Lung (tissue), 12 donors: Measurements from ENCODE around the gene TEAD1. TPM values are rescaled to one million over a fixed set of nuclear protein-coding genes. Genes with fewer than 3 reads are reported as not detected.
A peak's percentile ranks its signal among the peaks of the same experiment; 100 is the strongest.

Experiments
- ATAC-seq: fragments of 200-7000 bp; cut with Tn5 transposase; one replicate; pipeline ENCODE4 v1.9.1; 2020; ENCODE audit warnings: moderate number of reproducible peaks; ENCODE audit not compliant: insufficient read depth, low FRiP score
- DNase-seq, 3 donors: peaks; one replicate each; pipeline ENCODE4 v3.0.0-alpha.2; 2013 to 2017
- H3K27ac ChIP-seq, 2 donors: one replicate each; pipeline ENCODE4 v1.5.1; 2013; ENCODE audit warnings: mild to moderate bottlenecking in 2 of 2, moderate library complexity in 2 of 2, control low read depth in 1 of 2, inconsistent platforms in 1 of 2, low read depth in 1 of 2, low read length in 1 of 2
- H3K27me3 ChIP-seq, 3 donors: one replicate each; pipeline ENCODE4 v1.5.1; 2013; ENCODE audit warnings: low read length in 2 of 3; ENCODE audit not compliant: control insufficient read depth in 3 of 3, insufficient read depth in 3 of 3
- H3K36me3 ChIP-seq, 4 donors: one replicate each; pipeline ENCODE4 v1.5.1; 2013; ENCODE audit warnings: low read length in 4 of 4, mild to moderate bottlenecking in 1 of 4, moderate library complexity in 1 of 4; ENCODE audit not compliant: control insufficient read depth in 4 of 4, insufficient read depth in 4 of 4
- H3K4me1 ChIP-seq, 5 donors: one replicate each; pipeline ENCODE4 v1.5.1; 2013; ENCODE audit warnings: low read length in 5 of 5, mild to moderate bottlenecking in 2 of 5, moderate library complexity in 1 of 5; ENCODE audit not compliant: control insufficient read depth in 5 of 5, insufficient read depth in 5 of 5
- H3K4me3 ChIP-seq: one replicate; pipeline ENCODE4 v1.5.1; 2013; ENCODE audit warnings: mild to moderate bottlenecking, control low read depth, moderate library complexity
- H3K9ac ChIP-seq, 2 donors: one replicate each; pipeline ENCODE4 v1.5.1; 2013; ENCODE audit warnings: low read length in 2 of 2, control low read depth in 1 of 2; ENCODE audit not compliant: insufficient read depth in 1 of 2
- H3K9me3 ChIP-seq, 4 donors: one replicate each; pipeline ENCODE4 v1.5.1; 2013; ENCODE audit warnings: low read length in 3 of 4, mild to moderate bottlenecking in 1 of 4, moderate library complexity in 1 of 4; ENCODE audit not compliant: control insufficient read depth in 4 of 4, insufficient read depth in 3 of 4
- WGBS, 2 donors: extraction: QIAGEN DNeasy Blood & Tissue Kit; methylation state at CpG; one replicate each; pipeline ENCODE4 v1.1.7; 2013; 5-methylcytosine and 5-hydroxymethylcytosine counted together
- polyA plus RNA-seq, 2 donors: library from polyadenylated mRNA; stranded (reverse); fragments of 200-250 nt; gene quantifications; one replicate each; pipeline ENCODE4 v1.2.1, GENCODE V29; 2013
- total RNA-seq, 2 donors: library from RNA; depleted of rRNA in 1 of 2; stranded (reverse); fragments of >200 nt in 1 of 2; gene quantifications; one replicate each; pipeline ENCODE4 v1.2.1, GENCODE V29; 2014 to 2021
- TF ChIP-seq, protein P1 (sequence below): IDR thresholded peaks from 2 replicates; pipeline ENCODE4 v1.5.1; 2012; ENCODE audit warnings: mild to moderate bottlenecking; ENCODE audit errors: control extremely low read depth, extremely low read depth
- donor health status: control.
- donor health status: control.
- donor health status: Bipolar disorder and iron deficiency.
- donor health status: healthy.
- donor health status: DM: yes; HTN: yes; CAD: no.

TEAD1 gene
- total and polyA plus RNA-seq, 4 donors = 7.7 to 141 (median 38.8) TPM

DNA sequence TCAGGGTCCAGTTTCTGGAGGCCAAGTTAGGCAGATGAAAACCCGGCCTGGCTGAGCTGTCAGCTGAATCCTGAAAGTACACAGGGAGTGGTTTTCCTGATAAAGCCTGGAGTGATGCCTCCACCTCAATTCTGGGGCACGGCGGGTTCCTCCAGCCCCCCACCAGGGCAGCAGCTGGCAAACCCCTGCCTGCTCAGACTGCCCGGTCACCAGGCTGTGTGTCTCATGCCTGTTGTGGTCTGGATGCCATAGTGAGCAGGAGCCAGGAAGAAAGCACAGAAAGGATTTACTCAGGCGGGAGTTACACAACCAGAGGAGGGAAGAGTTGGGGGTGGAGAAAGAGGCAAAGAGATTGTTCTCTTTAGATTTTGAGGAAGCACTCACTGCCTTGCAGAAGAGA lies 215.0 kb downstream of the TEAD1 start:
- no peak overlapping the region for H3K9ac ChIP-seq

DNA sequence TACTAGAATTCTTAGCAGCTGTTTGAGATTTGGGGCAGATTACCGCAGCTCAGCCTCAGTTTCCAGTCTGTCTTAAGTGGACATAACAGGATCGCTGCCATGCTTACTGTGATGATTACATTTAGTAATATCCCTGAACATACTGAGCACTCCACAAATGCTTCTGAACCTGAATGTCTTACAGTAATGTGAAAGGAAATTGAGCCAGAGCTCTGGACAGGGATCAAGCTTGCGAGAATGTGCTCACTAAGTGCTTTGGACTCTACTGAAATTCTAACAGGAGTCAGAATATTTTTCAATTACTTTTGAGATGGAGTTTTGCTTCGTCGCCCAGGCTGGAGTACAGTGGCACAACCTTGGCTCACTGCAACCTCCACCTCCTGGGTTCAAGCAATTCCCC lies 216.3 kb downstream of the TEAD1 start:
- Histone ChIP-seq H3K36me3 (peaks cover 0 to 18% (median 2%) of the 10 kb centered on the region in 4 donors), H3K27me3 (no peaks in the 10 kb centered on the region), H3K9ac (no peak overlapping the region), H3K4me3 (no peak overlapping the region), H3K4me1 (peaks cover 0 to 16% (median 3%) of the 10 kb centered on the region in 5 donors), H3K27ac (no peak overlapping the region), H3K9me3 (no peaks in the 10 kb centered on the region)
- DNase-seq (peak in 1 of 3 donors; percentile 42), ATAC-seq (no peak)
- TF ChIP-seq, protein P1, sequence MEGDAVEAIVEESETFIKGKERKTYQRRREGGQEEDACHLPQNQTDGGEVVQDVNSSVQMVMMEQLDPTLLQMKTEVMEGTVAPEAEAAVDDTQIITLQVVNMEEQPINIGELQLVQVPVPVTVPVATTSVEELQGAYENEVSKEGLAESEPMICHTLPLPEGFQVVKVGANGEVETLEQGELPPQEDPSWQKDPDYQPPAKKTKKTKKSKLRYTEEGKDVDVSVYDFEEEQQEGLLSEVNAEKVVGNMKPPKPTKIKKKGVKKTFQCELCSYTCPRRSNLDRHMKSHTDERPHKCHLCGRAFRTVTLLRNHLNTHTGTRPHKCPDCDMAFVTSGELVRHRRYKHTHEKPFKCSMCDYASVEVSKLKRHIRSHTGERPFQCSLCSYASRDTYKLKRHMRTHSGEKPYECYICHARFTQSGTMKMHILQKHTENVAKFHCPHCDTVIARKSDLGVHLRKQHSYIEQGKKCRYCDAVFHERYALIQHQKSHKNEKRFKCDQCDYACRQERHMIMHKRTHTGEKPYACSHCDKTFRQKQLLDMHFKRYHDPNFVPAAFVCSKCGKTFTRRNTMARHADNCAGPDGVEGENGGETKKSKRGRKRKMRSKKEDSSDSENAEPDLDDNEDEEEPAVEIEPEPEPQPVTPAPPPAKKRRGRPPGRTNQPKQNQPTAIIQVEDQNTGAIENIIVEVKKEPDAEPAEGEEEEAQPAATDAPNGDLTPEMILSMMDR = no peak
- 70 to 92% methylated on average over 5 of the region's 5 CpGs for WGBS, 2 donors

More for the DNA sequence above, 215.0 kb downstream of the TEAD1 start:
- Histone ChIP-seq H3K27ac (peak overlapping the region; percentile 76), H3K27me3 (no peaks in the 10 kb centered on the region), H3K36me3 (peaks cover 3 to 16% (median 4%) of the 10 kb centered on the region in 4 donors), H3K4me3 (no peak overlapping the region), H3K9me3 (no peaks in the 10 kb centered on the region), H3K4me1 (peaks cover 0 to 16% (median 3%) of the 10 kb centered on the region in 5 donors)
- ATAC-seq = peak; percentile 54
- no peak for DNase-seq
- TF ChIP-seq, protein P1 = no peak
- WGBS, 2 donors = 43 to 47% methylated on average over 5 of the region's 5 CpGs

DNA sequence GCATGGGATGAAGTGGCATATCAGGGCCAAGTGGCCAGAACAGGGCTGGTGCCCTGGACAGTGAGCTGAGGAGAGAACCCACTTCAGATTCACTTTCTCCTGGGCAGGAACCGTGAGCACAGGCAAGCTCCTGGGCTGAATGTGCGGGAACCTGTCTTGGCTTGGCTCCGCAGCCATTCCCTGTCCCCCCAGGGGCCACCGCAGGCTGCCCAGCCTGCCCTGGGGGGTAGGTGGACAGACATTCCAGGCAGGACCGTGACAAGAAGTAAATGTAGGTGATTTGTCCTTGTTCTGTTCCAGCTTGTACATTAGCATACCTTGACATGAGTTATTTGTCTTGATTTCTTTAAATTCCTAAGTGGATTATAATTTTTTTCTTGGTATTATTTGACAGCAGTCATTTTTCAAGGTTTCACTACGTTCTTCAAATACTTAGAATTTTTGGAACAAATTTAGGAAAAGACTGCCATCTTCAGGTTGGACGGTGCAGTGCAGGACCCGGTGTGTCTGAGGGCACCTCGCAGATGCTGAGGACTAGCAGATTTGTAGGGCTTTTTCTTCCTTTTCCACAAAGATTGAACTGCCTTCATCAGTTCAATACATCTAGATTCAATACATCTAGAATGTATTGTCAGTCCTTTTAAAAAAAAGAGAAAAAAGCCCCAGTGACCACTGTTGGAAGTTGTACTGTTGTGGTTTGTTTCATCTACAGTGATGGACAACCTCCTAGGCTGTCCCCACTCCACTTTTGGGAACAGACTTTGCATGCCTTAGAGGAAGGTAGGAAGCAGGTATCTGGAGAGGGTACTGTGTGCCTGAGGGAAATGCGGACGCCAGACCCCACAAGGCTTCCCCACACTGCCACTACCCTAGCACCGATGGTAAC lies 219.8 kb downstream of the TEAD1 start:
- Histone ChIP-seq H3K9me3 (no peaks in the 10 kb centered on the region), H3K36me3 (peaks cover 0 to 29% (median 4%) of the 10 kb centered on the region in 4 donors), H3K9ac (peak overlapping the region in 1 of 2 donors; percentile 15), H3K4me3 (no peak overlapping the region), H3K27ac (no peak overlapping the region), H3K27me3 (no peaks in the 10 kb centered on the region), H3K4me1 (peaks cover 0 to 14% (median 3%) of the 10 kb centered on the region in 5 donors)
- TF ChIP-seq, protein P1 = peak; percentile 82
- ATAC-seq (peak; percentile 25), DNase-seq (peak; percentile 71 to 74 (median 72))
- WGBS, 2 donors = 52 to 56% methylated on average over 12 of the region's 12 CpGs
